Stimulated activated CD4-positive, alpha-beta T cell treated with anti-CD3 and anti-CD28 coated beads, Interleukin-1b, Interleukin-23, amount 100 ng/mL, for 4 hours (primary cell): ENCODE measurements around the gene ADAMTSL3.

ENCODE experiments used
- DNase-seq, 2 donors: peaks; one replicate each; pipeline ENCODE4 v3.0.0-alpha.2; 2020; ENCODE audit warnings: low read depth in 2 of 2

Gene ADAMTSL3

DNA sequence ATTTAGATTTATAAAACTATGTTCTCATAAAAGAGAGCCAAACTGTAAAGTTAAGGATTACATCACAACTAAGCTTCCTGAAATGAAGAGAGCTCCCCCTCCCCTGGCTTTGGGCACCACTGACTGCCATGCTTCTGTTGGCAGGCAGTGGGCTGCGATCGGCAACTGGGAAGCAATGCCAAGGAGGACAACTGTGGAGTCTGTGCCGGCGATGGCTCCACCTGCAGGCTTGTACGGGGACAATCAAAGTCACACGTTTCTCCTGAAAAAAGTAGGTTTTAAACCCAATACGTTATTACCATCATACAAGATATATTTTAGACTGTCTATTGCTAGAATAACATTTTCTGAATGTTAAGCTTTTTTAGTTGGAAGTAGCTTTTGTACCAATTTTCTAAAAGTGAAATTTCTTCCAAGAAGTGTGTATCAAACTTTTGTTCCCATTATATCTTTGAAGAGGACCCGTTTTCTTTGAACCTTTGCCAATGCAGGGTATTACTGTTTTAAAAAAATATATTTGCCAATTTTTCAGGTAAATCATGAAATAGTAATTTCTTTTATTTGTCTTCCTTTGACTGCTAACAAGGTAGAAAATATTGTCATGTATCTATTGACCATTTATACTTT lies 184.1 kb downstream of the ADAMTSL3 start:
- DNase-seq = no peak

DNA sequence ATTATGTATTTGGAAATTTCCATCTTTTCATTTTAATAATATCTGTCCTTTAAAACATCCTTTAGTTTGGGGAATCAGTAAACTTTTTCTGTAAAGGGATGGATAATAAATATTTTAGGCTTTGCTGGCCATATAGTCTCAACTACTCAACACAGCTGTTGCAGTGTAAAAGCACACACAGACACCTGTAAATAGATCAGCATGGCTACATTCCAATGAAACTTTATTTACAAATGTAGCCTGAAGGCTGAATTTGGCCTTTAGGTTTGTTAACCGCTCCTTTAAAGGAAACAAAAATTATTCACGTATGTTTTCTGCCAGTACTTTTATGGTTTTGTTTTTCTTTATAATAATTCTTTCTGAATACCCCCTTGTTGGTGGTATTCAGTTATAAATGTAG lies 184.8 kb downstream of the ADAMTSL3 start:
- no peak for DNase-seq

- DNase-seq = no peak
Measured at GRCh38 chr15:83842281-83842680, 188.4 kb downstream of the ADAMTSL3 start.

GRCh38 chr15:83843471-83843871 lies 189.5 kb downstream of the ADAMTSL3 start:
- DNase-seq = no peak

GRCh38 chr15:83844742-83845141 lies 190.8 kb downstream of the ADAMTSL3 start:
- DNase-seq = no peak

DNA sequence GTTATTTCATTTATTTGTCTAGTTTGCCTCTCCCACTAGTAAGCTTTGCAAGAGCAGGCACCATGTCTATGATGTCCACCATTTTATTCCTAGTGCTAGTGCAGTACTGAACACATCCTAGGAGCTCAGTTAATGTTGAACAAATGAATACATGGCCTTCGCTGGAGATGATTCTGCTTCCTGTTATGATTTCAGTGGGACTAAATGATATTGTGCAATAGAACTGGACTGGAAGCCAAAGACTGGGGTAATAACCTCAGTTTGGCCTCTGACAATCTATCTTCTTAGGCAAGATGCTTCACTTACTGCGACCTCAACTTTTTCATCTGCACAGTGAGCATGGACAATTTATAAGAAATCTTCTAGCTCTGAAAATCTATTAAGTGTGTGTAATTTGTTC lies 191.3 kb downstream of the ADAMTSL3 start:
- no peak for DNase-seq

- DNase-seq = no peak
Measured at GRCh38 chr15:83846847-83847246, 192.9 kb downstream of the ADAMTSL3 start.

DNA sequence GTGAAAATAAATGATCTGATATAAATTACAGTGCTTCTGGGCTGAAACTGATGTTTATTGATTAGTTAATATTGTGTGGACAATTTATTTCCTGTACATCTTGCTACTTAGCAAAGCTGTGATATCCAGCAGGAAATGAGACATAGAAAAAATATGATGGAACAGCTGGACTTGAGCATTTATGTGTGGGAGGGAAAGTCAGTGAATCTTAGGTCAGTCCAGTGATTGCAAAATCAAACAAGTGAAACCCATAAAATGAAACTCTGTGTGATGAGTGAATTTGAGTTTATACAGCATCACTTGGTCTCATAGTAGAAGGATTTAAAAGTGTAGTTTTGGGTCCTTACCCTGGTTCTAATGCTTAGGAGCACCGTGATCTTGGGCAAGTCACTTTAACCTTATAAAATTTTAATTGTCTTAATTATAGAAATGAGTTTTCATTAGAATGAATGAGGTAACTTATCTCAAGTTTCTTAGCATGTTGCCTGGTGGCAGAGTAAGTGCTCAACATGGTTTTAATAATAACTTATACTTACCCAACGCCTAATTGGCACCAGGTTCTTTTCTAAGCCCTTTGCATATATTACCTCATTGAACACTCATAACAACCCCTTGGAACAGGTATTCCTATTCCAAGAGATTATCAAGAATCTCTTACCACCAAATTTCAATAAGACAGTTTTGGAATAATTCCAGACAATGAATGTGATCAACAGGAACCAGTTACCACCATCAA lies 194.6 kb downstream of the ADAMTSL3 start:
- DNase-seq = no peak

DNA sequence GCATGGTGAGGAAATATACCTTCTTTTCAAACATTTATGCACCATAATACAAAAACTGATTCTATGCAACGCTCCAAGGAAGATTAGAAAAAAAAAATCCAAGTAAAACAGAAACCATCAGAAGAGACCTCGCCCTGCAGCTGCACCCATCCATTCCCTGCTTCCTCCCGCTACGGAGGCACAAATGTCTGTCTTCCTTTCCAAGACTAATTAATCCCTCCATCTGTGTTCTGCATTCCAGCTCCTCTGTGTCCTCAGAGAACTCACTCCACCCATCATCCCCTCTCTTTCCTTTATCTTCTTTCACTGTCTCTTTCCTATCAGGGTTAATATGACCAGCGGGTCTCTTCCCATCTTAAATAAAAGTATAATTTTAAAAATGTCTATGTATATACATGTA lies 196.1 kb downstream of the ADAMTSL3 start:
- no peak for DNase-seq

DNA sequence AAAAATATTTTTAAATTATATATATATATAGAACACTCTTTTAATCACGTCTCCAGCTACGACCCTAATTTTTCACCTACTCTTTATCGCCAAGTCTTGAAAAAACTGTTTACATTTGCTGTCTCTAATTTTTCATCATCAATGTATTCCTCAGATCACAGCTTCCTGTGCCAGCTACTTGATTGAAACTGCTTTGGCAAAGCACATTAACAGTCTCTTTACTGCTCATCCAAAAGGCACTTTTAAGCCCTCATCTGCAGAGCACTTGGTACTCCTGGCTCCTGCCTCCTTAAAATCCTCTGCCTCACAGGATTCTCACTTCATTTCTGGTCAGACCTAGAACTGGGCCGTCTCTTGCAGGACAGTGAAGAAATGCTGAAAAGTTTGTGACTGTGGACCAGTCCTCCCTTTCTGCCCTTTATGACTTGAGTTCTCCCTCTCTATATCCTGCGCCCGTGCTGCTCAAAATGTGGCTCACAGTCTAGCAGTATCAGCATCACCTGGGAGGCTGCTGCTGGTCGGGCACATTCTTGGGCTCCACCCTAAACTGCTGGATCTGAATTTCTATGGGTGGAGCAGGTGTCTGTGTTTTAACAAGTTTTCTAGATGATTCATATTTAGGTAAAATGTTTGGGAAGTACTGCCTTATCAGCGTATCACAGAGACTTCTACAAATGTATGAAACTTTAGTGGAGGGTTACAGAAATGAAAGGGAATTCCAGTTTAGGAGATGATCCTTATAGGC lies 196.8 kb downstream of the ADAMTSL3 start:
- no peak for DNase-seq

GRCh38 chr15:83853232-83853631 lies 199.3 kb downstream of the ADAMTSL3 start:
- no peak for DNase-seq

DNA sequence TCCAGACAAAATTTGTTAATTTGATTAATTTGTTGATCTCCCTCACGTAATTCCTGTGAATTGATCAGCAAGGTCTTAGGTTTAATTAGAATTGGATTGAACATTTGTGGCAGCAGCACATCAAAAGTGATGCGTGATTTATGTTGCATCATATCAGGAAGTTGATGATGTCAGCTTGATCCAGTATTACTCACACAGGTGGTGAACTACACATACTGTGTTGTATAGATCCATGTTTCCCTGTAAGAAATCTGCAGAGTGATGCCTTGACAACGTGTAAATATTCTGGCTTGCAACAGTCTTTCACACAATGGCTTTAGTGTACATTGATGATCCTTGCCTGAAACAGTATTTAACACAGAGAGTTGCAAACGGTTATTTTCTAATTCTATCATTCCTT lies 200.4 kb downstream of the ADAMTSL3 start:
- DNase-seq = no peak

GRCh38 chr15:83854950-83855707 lies 201.2 kb downstream of the ADAMTSL3 start:
- DNase-seq = no peak

GRCh38 chr15:83855956-83856355 lies 202.0 kb downstream of the ADAMTSL3 start:
- no peak for DNase-seq

DNA sequence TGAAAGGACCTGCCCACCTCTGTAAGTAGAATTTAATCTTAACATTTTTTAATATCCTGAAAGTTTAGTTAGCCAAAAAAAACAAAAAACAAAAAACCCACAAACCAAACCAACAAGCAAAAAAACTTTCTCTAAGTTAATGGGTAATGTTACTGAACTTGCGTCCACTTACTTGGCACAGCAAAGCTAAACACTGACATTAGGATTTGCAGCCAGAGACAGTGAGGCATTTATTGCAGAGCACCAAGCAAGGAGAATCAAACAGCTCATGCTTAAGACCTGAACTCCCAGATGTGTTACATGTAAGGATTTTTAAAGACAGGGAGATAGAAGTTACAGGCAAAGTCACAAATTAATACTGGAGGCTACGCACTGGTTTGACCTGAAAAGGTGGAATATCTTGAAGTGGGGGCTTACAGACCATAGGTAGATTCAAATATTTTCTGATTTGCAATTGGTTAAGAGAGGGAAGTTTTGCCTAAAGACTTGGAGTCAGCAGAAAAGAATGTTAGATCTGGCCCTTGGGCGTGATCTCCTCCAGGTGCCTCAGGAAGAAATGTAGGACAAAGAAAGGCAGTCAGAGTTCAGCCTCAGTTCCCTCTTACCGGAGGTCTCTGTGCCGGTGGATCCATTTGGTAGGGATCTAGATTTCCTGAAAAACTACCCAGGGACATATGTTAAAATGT lies 205.0 kb downstream of the ADAMTSL3 start:
- DNase-seq = no peak

DNA sequence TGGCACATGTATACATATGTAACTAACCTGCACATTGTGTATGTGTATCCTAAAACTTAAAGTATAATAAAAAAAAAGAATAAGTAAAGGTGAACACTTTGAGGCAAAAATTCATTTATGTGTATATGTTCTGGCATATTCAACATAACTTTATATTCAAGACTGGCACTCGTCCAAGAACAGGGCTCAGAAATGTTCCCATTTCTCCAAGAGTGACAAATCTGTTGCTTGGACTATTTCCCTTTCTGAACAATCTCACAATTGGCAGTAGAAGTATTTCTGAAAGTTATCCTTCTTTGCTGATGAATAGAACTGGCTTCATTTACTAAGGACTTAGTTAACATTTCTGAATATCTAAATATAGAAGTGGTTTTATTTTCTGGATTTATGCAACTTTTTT lies 212.8 kb downstream of the ADAMTSL3 start:
- DNase-seq = no peak

DNA sequence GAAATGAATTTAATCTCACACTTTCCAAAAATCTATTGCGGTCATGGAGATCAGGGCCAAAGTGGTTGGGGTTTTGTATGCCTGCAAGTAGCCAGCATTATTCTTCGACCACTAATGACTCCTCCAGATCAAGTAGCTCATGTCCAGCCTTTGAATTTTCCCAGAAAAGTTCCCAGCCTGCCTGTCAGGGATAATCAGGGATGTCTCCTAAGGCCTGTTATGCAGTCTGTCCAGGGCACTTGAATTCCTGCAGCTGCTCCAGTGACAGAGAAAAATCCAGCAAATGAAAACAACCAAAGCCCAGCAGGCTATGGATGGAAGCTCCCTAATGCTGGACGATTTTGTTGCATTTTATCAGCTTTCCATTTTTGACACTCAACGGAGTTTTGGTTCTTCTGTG lies 215.4 kb downstream of the ADAMTSL3 start:
- no peak for DNase-seq

DNA sequence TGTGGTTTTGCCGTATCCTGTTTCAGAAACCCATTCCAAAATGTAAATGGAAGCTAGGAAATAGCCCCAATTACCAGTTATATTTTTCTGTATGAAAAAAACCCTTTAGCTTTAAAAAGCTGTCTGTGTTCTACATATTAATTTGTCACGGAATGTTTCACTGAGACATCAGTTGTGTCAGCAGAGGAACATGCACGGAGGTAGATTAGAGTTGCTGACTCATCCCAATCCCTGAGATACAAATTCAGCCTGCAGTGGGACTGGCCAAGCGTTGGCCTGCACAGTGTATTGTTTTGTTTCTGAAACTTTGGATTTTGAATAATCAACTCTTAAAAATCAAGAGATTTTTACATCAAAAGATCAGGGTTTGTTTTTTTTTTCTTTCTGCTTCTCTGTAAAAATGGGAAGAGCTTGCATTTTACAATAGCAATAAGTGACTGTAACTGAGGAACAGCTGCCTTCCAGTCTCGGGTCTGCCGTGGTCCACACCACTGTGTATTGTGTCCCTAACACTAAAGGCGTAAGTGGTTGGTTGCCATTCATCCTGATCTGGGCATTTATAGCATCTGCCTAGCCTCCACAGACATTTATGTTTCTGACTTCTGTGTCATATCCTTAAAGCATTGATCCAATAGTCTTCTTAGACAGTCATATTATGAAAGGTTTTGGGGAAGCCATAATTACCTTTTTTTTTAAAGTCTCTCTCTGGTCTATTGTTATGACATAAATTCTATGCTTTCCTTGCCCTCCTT lies 218.1 kb downstream of the ADAMTSL3 start:
- no peak for DNase-seq

- DNase-seq = no peak
Measured at GRCh38 chr15:83873966-83874365, 220.0 kb downstream of the ADAMTSL3 start.

DNA sequence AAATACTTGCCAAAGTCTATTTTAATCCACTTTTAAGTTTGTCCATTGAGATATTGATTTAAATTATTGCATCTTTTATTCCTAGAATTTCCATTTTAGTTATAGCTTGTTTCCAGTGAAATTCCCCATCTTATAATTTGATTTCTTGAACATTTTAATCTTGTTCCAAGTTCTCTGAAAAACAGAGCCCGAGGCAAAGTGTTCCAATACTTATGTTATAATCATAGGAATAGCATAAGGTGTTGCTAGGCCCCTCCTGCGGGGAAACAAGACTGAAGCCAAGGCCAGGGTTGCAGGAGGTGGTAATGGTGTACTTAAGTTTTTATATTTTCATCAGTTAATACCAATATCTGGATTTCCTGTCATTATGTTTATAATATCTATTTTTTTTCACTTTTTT lies 226.6 kb downstream of the ADAMTSL3 start:
- DNase-seq = no peak

DNA sequence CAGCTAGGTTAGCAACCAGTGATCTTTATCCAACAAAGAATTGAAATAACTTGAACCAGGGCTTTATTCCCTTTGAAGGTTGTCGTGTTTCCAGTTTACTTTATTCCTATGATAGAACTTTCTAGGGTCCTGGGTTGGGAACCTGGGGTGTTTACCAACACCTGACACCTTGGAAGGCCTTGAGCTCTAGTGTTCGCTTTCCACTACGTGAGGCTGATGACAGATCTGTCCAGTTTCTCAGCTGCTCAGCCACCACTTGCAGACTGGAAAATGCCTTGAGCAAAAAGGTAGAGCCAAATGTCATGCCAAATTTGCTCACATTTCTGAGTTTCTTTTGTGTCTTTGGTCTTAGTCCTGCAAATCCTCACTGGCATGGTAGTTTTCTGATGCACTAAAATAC lies 227.2 kb downstream of the ADAMTSL3 start:
- no peak for DNase-seq
